Measurements from ENCODE around the gene LRRC7.
"Not testable (repeated sequence)": the region's sequence is repeated elsewhere in the genome, so short reads cannot be mapped to it uniquely, and the experiment has no call there.

LRRC7 gene

DNA sequence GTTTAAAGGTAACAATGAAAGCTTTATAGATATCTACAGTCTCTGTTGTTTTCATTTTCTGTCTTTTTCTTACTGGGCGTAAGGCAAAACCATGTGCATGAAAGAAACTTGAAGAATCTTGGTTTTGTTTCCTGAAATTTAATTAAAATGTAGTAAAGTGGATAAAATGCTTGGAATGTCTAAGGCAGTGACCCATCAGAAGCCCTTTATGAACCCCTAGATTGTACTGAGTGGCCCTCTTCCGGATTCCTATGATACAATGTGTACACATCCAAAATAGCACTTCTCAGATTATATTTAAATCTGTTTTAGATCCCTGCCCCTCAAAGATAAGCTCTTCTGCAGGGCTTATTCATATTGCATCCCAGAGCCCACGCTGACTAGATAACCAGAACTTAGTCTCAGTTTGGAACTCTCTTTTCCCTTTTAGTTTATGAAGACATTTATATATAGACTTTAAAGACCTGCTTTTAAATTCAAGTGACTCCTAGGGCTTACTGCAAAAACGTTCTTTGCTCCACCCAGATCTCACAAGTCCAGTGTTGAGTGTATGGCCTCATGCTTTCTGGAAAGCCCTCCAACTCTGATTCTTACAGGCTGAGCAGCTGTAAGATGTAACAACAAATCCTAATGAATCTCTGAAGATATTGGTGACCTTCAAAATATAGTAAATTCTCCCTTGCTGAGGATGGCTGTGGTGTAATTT is 142.9 kb downstream of the LRRC7 start:
- no peak for DNase-seq (ENCODE audit: low spot score)
- in situ Hi-C loops (cut with MboI; ENCODE audit: low sequenced_read_pairs, unreplicated experiment): no loop called here
- TF ChIP-seq, protein P1, sequence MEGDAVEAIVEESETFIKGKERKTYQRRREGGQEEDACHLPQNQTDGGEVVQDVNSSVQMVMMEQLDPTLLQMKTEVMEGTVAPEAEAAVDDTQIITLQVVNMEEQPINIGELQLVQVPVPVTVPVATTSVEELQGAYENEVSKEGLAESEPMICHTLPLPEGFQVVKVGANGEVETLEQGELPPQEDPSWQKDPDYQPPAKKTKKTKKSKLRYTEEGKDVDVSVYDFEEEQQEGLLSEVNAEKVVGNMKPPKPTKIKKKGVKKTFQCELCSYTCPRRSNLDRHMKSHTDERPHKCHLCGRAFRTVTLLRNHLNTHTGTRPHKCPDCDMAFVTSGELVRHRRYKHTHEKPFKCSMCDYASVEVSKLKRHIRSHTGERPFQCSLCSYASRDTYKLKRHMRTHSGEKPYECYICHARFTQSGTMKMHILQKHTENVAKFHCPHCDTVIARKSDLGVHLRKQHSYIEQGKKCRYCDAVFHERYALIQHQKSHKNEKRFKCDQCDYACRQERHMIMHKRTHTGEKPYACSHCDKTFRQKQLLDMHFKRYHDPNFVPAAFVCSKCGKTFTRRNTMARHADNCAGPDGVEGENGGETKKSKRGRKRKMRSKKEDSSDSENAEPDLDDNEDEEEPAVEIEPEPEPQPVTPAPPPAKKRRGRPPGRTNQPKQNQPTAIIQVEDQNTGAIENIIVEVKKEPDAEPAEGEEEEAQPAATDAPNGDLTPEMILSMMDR (IDR thresholded peaks at IDR 0.05; ENCODE audit: borderline replicate concordance, control extremely low read depth, extremely low read depth, insufficient read depth, missing control alignments): no peak

DNA sequence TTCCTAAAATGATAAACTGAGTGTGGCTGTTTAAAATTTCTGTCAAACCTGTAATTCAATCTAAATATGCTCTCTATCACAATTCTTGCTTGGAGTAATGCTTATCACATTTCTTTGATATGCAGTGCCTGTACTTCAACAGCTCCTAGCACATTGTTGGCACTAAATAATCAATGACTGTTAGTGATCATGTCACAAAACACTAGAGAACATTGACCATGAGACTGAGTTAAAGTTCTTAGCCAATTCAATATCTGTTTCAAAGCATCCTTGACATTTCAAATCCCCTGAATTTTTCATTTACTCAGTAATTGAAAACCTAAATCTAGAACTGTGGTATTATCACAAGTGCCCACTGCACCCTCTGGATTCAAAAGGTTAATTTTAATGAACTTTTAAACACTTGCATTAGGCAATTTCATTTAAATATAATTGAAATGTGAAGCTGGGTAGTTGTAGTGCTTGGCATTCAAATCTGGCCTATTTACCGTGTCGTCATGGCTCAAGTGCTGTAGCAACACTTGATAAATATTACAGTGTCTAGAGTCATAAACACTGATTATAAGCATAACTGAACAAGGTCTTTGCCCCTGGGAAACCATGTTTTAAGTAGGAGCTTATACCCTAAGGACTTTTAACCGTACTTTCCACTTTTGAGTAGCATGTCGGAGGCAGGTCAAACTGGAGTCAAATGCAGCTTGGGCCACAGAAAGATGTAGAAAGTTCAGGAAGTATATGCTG is 143.6 kb downstream of the LRRC7 start:
- in situ Hi-C loops (cut with MboI; ENCODE audit: low sequenced_read_pairs, unreplicated experiment): no loop called here

DNA sequence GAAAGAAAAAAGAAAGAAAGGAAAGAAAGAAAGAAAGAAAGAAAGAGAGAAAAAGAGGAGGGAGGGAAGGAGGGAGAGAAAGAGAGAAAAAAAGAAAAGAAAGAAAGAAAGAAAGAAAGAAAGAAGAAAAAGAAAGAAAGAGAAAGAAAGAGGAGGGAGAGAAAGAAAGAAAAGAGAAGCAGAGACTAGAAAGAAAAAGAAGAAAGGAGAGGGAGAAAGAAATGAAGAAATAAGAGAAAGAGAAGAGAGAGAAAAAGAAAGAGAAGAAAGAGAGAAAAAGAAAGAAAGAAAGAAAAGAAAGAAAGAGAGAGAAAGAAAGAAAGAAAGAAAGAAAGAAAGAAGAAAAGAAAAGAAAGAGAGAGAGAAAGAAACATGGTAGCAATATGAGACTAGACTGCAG is 150.1 kb downstream of the LRRC7 start:
- DNase-seq (ENCODE audit: low spot score); in situ Hi-C loops (cut with MboI; ENCODE audit: low sequenced_read_pairs, unreplicated experiment): not testable (repeated sequence)

More for the DNA sequence above, 143.6 kb downstream of the LRRC7 start:
- TF ChIP-seq, protein P1 (IDR thresholded peaks at IDR 0.05; ENCODE audit: borderline replicate concordance, control extremely low read depth, extremely low read depth, insufficient read depth, missing control alignments): no peak
- DNase-seq (ENCODE audit: low spot score): no peak

DNA sequence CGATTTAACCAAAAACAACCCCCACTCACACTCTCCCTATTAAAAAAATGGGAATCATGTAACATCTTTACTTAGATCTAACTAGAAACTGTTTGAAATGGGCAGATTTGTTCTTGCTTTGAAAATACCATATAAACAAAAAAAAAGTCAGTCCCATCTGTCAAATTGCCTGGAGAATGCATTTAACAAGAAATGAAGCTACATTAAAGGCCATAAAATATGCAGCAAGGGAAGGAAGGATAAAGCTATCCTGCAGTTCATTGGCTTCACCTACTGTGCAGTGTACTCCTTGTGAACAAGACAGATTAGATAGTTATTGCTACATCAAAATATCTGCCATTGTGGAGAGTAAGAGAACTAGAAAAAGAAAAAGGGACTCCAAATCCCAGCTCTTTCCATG is 160.5 kb downstream of the LRRC7 start:
- in situ Hi-C loops (cut with MboI; ENCODE audit: low sequenced_read_pairs, unreplicated experiment): loop anchor here (25.0 kb wide), 2 partner anchors 1116 to 1616 kb away; no protein-coding TSS in a partner anchor
- TF ChIP-seq, protein P1 (IDR thresholded peaks at IDR 0.05; ENCODE audit: borderline replicate concordance, control extremely low read depth, extremely low read depth, insufficient read depth, missing control alignments): no peak
- no peak for DNase-seq (ENCODE audit: low spot score)

DNA sequence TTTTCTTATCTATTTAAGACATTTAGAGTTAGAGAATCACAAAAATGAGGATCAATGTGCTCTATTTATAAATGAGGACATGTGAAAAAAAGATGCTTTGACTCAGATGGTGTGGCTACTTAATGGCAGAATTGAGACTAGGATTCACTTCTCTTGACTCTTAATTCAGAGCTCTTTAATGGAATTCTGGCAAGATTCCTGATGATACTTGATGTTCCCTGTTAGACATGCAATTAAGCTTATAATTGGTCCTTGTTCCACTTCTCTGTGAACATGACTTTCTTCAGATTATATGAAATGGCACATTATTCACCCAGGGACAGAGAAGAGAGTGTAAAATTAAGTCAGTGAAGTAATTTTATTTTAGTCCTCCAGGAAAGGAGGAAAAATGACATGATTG is 165.3 kb downstream of the LRRC7 start:
- in situ Hi-C loops (cut with MboI; ENCODE audit: low sequenced_read_pairs, unreplicated experiment): loop anchor here (25.0 kb wide), 2 partner anchors 1121 to 1621 kb away; no protein-coding TSS in a partner anchor

DNA sequence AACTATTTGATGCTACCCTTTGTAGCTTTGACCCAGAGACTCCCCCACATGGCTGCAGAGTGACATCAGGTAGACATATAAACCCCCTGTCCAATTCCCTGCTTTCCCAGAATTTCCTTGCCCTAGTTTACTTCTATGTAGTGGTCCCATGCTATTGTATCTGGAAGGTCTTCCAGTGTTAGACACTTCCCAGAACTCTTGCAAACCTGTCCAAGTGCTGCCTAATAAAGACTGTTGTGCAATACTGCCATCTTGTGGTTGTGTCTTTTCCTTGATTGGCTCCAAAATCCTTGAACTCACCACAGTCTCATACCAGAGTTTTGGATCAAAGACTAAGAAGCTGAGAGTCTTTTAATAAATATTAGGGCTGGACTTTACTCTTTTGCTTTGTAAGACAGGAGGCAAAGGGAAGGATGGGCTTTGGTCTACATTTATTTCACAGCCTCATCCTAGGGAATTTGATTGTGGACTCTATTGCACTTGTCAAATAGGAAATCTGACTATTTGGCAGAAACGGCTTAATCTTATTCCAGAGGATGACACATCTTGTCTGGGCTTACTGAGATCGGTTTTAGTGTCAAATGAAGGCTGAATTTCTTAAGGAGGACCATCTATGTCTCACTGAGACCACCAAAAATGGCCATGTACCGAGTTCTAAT is 169.9 kb downstream of the LRRC7 start:
- DNase-seq (ENCODE audit: low spot score): peak; percentile 8
- in situ Hi-C loops (cut with MboI; ENCODE audit: low sequenced_read_pairs, unreplicated experiment): loop anchor here (25.0 kb wide), 2 partner anchors 1125 to 1625 kb away; no protein-coding TSS in a partner anchor
- TF ChIP-seq, protein P1 (IDR thresholded peaks at IDR 0.05; ENCODE audit: borderline replicate concordance, control extremely low read depth, extremely low read depth, insufficient read depth, missing control alignments): no peak

More for the DNA sequence above, 165.3 kb downstream of the LRRC7 start:
- TF ChIP-seq, protein P1 (IDR thresholded peaks at IDR 0.05; ENCODE audit: borderline replicate concordance, control extremely low read depth, extremely low read depth, insufficient read depth, missing control alignments): no peak
- no peak for DNase-seq (ENCODE audit: low spot score)

Data from GM13976 (cell line).